ENCODE data around the gene FYB1.
"Not testable (repeated sequence)": the region's sequence is repeated elsewhere in the genome, so short reads cannot be mapped to it uniquely, and the experiment has no call there.

The FYB1 gene

GRCh38 chr5:39228596-39228995 lies 9.2 kb upstream of the FYB1 start:
- DNase-seq (ENCODE audit: low read depth in 2 of 2) = no peak

GRCh38 chr5:39226558-39226957 lies 7.2 kb upstream of the FYB1 start:
- no peak for DNase-seq (ENCODE audit: low read depth in 2 of 2)

- DNase-seq (ENCODE audit: low read depth in 2 of 2) = no peak
Observed at GRCh38 chr5:39226100-39226451, 6.7 kb upstream of the FYB1 start.

- DNase-seq (ENCODE audit: low read depth in 2 of 2) = no peak
Observed at GRCh38 chr5:39225405-39226099, 6.2 kb upstream of the FYB1 start.

- DNase-seq (ENCODE audit: low read depth in 2 of 2) = no peak
Observed at GRCh38 chr5:39224196-39224761, 4.9 kb upstream of the FYB1 start.

- no peak for DNase-seq (ENCODE audit: low read depth in 2 of 2)
Observed at GRCh38 chr5:39223565-39224156, 4.3 kb upstream of the FYB1 start.

GRCh38 chr5:39221671-39222070 lies 2.3 kb upstream of the FYB1 start:
- DNase-seq (ENCODE audit: low read depth in 2 of 2) = not testable (repeated sequence)

GRCh38 chr5:39220280-39221030 lies 1.1 kb upstream of the FYB1 start:
- DNase-seq (ENCODE audit: low read depth in 2 of 2) = no peak

GRCh38 chr5:39218482-39219402 lies 621 bp downstream of the FYB1 start:
- no peak for DNase-seq (ENCODE audit: low read depth in 2 of 2)

- peak; percentile 56 to 58 for DNase-seq (ENCODE audit: low read depth in 2 of 2)
Observed at GRCh38 chr5:39217365-39218281, 1.7 kb downstream of the FYB1 start.

GRCh38 chr5:39216631-39217030 lies 2.7 kb downstream of the FYB1 start:
- no peak for DNase-seq (ENCODE audit: low read depth in 2 of 2)

- no peak for DNase-seq (ENCODE audit: low read depth in 2 of 2)
Observed at GRCh38 chr5:39215857-39216256, 3.5 kb downstream of the FYB1 start.

- DNase-seq (ENCODE audit: low read depth in 2 of 2) = no peak
Observed at GRCh38 chr5:39214912-39215709, 4.3 kb downstream of the FYB1 start.

GRCh38 chr5:39213447-39214207 lies 5.7 kb downstream of the FYB1 start:
- no peak for DNase-seq (ENCODE audit: low read depth in 2 of 2)

GRCh38 chr5:39211773-39212172 lies 7.6 kb downstream of the FYB1 start:
- DNase-seq (ENCODE audit: low read depth in 2 of 2) = no peak

- peak; percentile 50 to 51 for DNase-seq (ENCODE audit: low read depth in 2 of 2)
Observed at GRCh38 chr5:39209924-39210323, 9.4 kb downstream of the FYB1 start.

GRCh38 chr5:39208471-39208870 lies 10.9 kb downstream of the FYB1 start:
- no peak for DNase-seq (ENCODE audit: low read depth in 2 of 2)

GRCh38 chr5:39207345-39208045 lies 11.9 kb downstream of the FYB1 start:
- no peak for DNase-seq (ENCODE audit: low read depth in 2 of 2)

All from stimulated activated CD8-positive, alpha-beta memory T cell treated with anti-CD3 and anti-CD28 coated beads, Interleukin-7, amount 100 ng/mL, for 1 hour (primary cell).